ENCODE measurements around the gene BANP.
"Not testable (repeated sequence)": the region's sequence is repeated elsewhere in the genome, so short reads cannot be mapped to it uniquely, and the experiment has no call there.

DNA sequence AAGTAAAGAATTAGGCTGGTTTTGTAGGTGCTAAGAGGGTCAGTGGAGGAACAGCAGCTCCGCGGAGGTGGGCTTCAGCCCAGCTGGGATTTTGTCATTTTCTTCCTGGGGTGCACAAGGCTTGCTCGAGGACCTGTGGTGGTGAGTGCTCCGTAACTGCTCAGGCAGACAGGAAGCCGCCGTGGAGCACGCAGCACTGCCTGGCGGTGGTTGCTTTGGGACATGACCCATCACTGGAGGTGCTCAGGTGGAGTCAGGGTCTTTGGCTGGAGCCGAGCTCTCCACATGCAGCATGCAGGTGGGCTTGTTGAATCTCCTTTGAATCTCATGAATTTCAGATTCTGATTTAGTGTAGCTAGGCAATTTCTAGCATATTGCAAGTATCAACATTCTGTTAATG, 79.7 kb downstream of the BANP start:
- TF ChIP-seq, protein P1, sequence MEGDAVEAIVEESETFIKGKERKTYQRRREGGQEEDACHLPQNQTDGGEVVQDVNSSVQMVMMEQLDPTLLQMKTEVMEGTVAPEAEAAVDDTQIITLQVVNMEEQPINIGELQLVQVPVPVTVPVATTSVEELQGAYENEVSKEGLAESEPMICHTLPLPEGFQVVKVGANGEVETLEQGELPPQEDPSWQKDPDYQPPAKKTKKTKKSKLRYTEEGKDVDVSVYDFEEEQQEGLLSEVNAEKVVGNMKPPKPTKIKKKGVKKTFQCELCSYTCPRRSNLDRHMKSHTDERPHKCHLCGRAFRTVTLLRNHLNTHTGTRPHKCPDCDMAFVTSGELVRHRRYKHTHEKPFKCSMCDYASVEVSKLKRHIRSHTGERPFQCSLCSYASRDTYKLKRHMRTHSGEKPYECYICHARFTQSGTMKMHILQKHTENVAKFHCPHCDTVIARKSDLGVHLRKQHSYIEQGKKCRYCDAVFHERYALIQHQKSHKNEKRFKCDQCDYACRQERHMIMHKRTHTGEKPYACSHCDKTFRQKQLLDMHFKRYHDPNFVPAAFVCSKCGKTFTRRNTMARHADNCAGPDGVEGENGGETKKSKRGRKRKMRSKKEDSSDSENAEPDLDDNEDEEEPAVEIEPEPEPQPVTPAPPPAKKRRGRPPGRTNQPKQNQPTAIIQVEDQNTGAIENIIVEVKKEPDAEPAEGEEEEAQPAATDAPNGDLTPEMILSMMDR (conservative IDR thresholded peaks at IDR 0.05 in 1 of 2, IDR thresholded peaks at IDR 0.05 in 1 of 2; ENCODE audit: low read depth in 1 of 2, low read length in 2 of 2): not testable (repeated sequence)
- TF ChIP-seq EZH2 (IDR thresholded peaks at IDR 0.05; ENCODE audit: low read length, missing control alignments): not testable (repeated sequence)

All from fibroblast of lung (primary cell).